ENCODE data around the gene HRH3.

DNA sequence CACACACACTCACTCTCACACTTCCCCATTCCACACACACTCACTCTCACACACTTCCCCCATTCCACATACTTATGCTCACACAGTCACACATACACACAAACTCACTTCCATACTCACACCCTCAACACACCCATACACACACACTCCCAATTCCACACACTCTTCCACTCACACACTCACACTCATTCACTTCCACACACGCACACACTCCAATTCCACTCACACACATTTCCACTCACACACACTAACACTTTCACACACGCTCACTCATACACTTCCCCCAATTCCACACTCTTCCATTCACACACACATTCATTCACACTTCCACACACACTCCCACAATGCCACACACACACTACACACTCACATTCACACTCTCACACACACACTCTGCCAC, 10.2 kb upstream of the HRH3 start:
- TF ChIP-seq POLR2A (IDR thresholded peaks at IDR 0.05) (no peak), EP300 (IDR thresholded peaks at IDR 0.05) (no peak)
- TF ChIP-seq, protein P1, sequence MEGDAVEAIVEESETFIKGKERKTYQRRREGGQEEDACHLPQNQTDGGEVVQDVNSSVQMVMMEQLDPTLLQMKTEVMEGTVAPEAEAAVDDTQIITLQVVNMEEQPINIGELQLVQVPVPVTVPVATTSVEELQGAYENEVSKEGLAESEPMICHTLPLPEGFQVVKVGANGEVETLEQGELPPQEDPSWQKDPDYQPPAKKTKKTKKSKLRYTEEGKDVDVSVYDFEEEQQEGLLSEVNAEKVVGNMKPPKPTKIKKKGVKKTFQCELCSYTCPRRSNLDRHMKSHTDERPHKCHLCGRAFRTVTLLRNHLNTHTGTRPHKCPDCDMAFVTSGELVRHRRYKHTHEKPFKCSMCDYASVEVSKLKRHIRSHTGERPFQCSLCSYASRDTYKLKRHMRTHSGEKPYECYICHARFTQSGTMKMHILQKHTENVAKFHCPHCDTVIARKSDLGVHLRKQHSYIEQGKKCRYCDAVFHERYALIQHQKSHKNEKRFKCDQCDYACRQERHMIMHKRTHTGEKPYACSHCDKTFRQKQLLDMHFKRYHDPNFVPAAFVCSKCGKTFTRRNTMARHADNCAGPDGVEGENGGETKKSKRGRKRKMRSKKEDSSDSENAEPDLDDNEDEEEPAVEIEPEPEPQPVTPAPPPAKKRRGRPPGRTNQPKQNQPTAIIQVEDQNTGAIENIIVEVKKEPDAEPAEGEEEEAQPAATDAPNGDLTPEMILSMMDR (IDR thresholded peaks at IDR 0.05), result no peak
